ENCODE data around the gene FAM3A. TPM values are rescaled to one million over a fixed set of nuclear protein-coding genes. Genes with fewer than 3 reads are reported as not detected.

FAM3A gene
- total and polyA plus RNA-seq, 9 of the 15 experiments (the other 6 are each of a cell fraction or from before 2014, with no cell fraction given): 0.75 to 70.6 (median 27.0) TPM

DNA sequence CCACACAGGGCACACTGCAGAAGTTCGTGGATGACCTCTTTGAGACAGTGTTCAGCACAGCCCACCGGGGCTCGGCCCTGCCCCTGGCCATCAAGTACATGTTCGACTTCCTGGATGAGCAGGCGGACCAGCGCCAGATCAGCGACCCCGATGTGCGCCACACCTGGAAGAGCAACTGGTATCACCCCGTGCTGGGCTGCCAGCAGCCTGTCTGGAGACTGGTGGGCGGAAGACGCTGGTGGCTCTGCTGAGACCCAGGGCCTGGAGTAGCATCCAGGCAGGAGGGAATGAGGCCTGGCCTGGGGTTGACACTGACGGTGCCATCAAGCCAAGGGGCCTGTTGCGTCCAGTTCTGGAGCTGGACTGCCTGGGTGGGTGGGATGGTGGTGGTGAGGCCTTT lies 45.6 kb downstream of the FAM3A start (continued):
- TF ChIP-seq FOXJ2 (tag; IDR thresholded peaks at IDR 0.05): no peak
- TF ChIP-seq CHD1 (IDR thresholded peaks at IDR 0.05; ENCODE audit: low read length): no peak
- TF ChIP-seq MED1 (CRISPR knock-in tag; IDR thresholded peaks at IDR 0.05; ENCODE audit: borderline replicate concordance): no peak
- no peak for TF ChIP-seq HDAC8 (tag; IDR thresholded peaks at IDR 0.05)
- TF ChIP-seq, protein P1, sequence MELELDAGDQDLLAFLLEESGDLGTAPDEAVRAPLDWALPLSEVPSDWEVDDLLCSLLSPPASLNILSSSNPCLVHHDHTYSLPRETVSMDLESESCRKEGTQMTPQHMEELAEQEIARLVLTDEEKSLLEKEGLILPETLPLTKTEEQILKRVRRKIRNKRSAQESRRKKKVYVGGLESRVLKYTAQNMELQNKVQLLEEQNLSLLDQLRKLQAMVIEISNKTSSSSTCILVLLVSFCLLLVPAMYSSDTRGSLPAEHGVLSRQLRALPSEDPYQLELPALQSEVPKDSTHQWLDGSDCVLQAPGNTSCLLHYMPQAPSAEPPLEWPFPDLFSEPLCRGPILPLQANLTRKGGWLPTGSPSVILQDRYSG (tag; conservative IDR thresholded peaks at IDR 0.05; ENCODE audit: low read depth): no peak
- TF ChIP-seq ZNF3 (CRISPR knock-in tag; IDR thresholded peaks at IDR 0.05): no peak
- no peak for TF ChIP-seq ZNF165 (CRISPR knock-in tag; IDR thresholded peaks at IDR 0.05; ENCODE audit: borderline replicate concordance)

GRCh38 chrX:154469880-154470279 lies 46.2 kb downstream of the FAM3A start:
- POLR2A ChIA-PET: interaction anchor here (1.1 kb wide), 1 partner anchor 9 kb away, joined by 4 read pairs; the partner anchor contains the start of gene LAGE3
- ATAC-seq: no peak
- BruUV-seq (replicated peaks): no TSS peak
- H3K9me1 ChIP-seq (ENCODE audit: control insufficient read depth, insufficient read depth, low read length): no peaks in the 10 kb centered on the region
- intact Hi-C loops (cut with micrococcal nuclease): no loop called here
- H3K4me3 ChIP-seq: no peak overlapping the region
- CTCF ChIA-PET (ENCODE audit: low intra/inter-chr PET ratio): no interaction called here
- 97% methylated on average over 14 of the region's 18 CpGs for WGBS (ENCODE audit: insufficient coverage, low coverage, missing lambda C conversion rate)
- no peaks in the 10 kb centered on the region for H4K20me1 ChIP-seq (replicated peaks; ENCODE audit: control insufficient read depth, insufficient read depth, low read length)
- H3K9me3 ChIP-seq (replicated peaks; ENCODE audit: control insufficient read depth, insufficient read depth, low read depth, low read length): no peaks in the 10 kb centered on the region
- no peak overlapping the region for H2AFZ ChIP-seq (ENCODE audit: low read depth, low read length)
- H3K27ac ChIP-seq (ENCODE audit: extremely low read depth, low read depth, low read length): no peak overlapping the region
- no peak for TF ChIP-seq ZNF133 (CRISPR knock-in tag; IDR thresholded peaks at IDR 0.05)
- no peak for TF ChIP-seq ZNF655 (CRISPR knock-in tag; IDR thresholded peaks at IDR 0.05)
- TF ChIP-seq THRA (IDR thresholded peaks at IDR 0.05): no peak
- TF ChIP-seq TAF1 (IDR thresholded peaks at IDR 0.05; ENCODE audit: control insufficient read depth, extremely low read depth, insufficient read depth, low read length, severe bottlenecking): no peak
- TF ChIP-seq POLR2A (conservative IDR thresholded peaks at IDR 0.05): no peak
- TF ChIP-seq ZNF507 (tag; conservative IDR thresholded peaks at IDR 0.05): no peak
- TF ChIP-seq, protein P2, sequence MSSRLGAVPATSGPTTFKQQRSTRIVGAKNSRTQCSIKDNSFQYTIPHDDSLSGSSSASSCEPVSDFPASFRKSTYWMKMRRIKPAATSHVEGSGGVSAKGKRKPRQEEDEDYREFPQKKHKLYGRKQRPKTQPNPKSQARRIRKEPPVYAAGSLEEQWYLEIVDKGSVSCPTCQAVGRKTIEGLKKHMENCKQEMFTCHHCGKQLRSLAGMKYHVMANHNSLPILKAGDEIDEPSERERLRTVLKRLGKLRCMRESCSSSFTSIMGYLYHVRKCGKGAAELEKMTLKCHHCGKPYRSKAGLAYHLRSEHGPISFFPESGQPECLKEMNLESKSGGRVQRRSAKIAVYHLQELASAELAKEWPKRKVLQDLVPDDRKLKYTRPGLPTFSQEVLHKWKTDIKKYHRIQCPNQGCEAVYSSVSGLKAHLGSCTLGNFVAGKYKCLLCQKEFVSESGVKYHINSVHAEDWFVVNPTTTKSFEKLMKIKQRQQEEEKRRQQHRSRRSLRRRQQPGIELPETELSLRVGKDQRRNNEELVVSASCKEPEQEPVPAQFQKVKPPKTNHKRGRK (tag; IDR thresholded peaks at IDR 0.05): no peak
- TF ChIP-seq ZNF324 (CRISPR knock-in tag; IDR thresholded peaks at IDR 0.05): no peak
- no peak overlapping the region for H3K4me2 ChIP-seq (ENCODE audit: insufficient read depth, low read length)
- no peak overlapping the region for H3K9ac ChIP-seq (ENCODE audit: insufficient read depth in 1 of 2, low read depth in 2 of 2, low read length in 2 of 2)
- peaks cover 0 to 14% of the 10 kb centered on the region in 2 experiments; a peak in 2 of 5 replicates for H3K4me1 ChIP-seq (replicated peaks in 1 of 2; ENCODE audit: control insufficient read depth in 2 of 2, insufficient read depth in 2 of 2, low read length in 2 of 2)
- no peaks in the 10 kb centered on the region for H3K27me3 ChIP-seq (ENCODE audit: control insufficient read depth in 2 of 2, insufficient read depth in 2 of 2, low read length in 2 of 2)
- DNase-seq (ENCODE audit: extremely low read depth in 1 of 4, low spot score in 3 of 4): no peak
- FAIRE-seq: no peak
- H3K79me2 ChIP-seq (ENCODE audit: control insufficient read depth, insufficient read depth, low read length): no peaks in the 10 kb centered on the region
- in situ Hi-C loops (cut with MboI): no loop called here
- H3K36me3 ChIP-seq (ENCODE audit: control insufficient read depth, insufficient read depth, low read length): peaks cover 73% of the 10 kb centered on the region; the same call in 2 of the 3 replicates
